ENCODE data around the gene THADA. TPM values are rescaled to one million over a fixed set of nuclear protein-coding genes. Genes with fewer than 3 reads are reported as not detected.

THADA gene
- total RNA-seq, 1 donor from 2014 or later, result 50.6 TPM

- H3K9ac ChIP-seq (ENCODE audit: low read depth in 1 of 3, low read length in 3 of 3), result no peak overlapping the region
- no peaks in the 10 kb centered on the region for H3K36me3 ChIP-seq (ENCODE audit: control insufficient read depth in 3 of 3, insufficient read depth in 3 of 3, low read length in 3 of 3)
- H3K27ac ChIP-seq (ENCODE audit: low read depth, low read length), result no peak overlapping the region
- no peaks in the 10 kb centered on the region for H3K9me3 ChIP-seq (ENCODE audit: control insufficient read depth in 3 of 3, low read length in 3 of 3)
- H3K4me3 ChIP-seq (ENCODE audit: low read length in 3 of 3), result no peak overlapping the region
- no peaks in the 10 kb centered on the region for H3K27me3 ChIP-seq (ENCODE audit: control insufficient read depth in 3 of 3, insufficient read depth in 3 of 3, low read length in 3 of 3)
- peaks cover 22 to 29% (median 28%) of the 10 kb centered on the region in 3 donors for H3K4me1 ChIP-seq (ENCODE audit: control insufficient read depth in 3 of 3, insufficient read depth in 3 of 3, low read length in 3 of 3)
Measured at GRCh38 chr2:43410055-43410604, 185.7 kb downstream of the THADA start.

- no peak overlapping the region for H3K27ac ChIP-seq (ENCODE audit: low read depth, low read length)
- no peaks in the 10 kb centered on the region for H3K36me3 ChIP-seq (ENCODE audit: control insufficient read depth in 3 of 3, insufficient read depth in 3 of 3, low read length in 3 of 3)
- H3K9me3 ChIP-seq (ENCODE audit: control insufficient read depth in 3 of 3, low read length in 3 of 3), result no peaks in the 10 kb centered on the region
- H3K9ac ChIP-seq (ENCODE audit: low read depth in 1 of 3, low read length in 3 of 3), result no peak overlapping the region
- no peaks in the 10 kb centered on the region for H3K27me3 ChIP-seq (ENCODE audit: control insufficient read depth in 3 of 3, insufficient read depth in 3 of 3, low read length in 3 of 3)
- peaks cover 20 to 23% (median 21%) of the 10 kb centered on the region in 3 donors for H3K4me1 ChIP-seq (ENCODE audit: control insufficient read depth in 3 of 3, insufficient read depth in 3 of 3, low read length in 3 of 3)
- no peak overlapping the region for H3K4me3 ChIP-seq (ENCODE audit: low read length in 3 of 3)
Measured at GRCh38 chr2:43408407-43409160, 187.3 kb downstream of the THADA start.

GRCh38 chr2:43407935-43408334 is 187.9 kb downstream of the THADA start:
- no peaks in the 10 kb centered on the region for H3K27me3 ChIP-seq (ENCODE audit: control insufficient read depth in 3 of 3, insufficient read depth in 3 of 3, low read length in 3 of 3)
- no peak overlapping the region for H3K9ac ChIP-seq (ENCODE audit: low read depth in 1 of 3, low read length in 3 of 3)
- no peak overlapping the region for H3K27ac ChIP-seq (ENCODE audit: low read depth, low read length)
- H3K4me3 ChIP-seq (ENCODE audit: low read length in 3 of 3), result no peak overlapping the region
- H3K36me3 ChIP-seq (ENCODE audit: control insufficient read depth in 3 of 3, insufficient read depth in 3 of 3, low read length in 3 of 3), result no peaks in the 10 kb centered on the region
- peaks cover 17 to 23% (median 20%) of the 10 kb centered on the region in 3 donors for H3K4me1 ChIP-seq (ENCODE audit: control insufficient read depth in 3 of 3, insufficient read depth in 3 of 3, low read length in 3 of 3)
- no peaks in the 10 kb centered on the region for H3K9me3 ChIP-seq (ENCODE audit: control insufficient read depth in 3 of 3, low read length in 3 of 3)

- Histone ChIP-seq H3K27ac (ENCODE audit: low read depth, low read length) (no peak overlapping the region), H3K9ac (ENCODE audit: low read depth in 1 of 3, low read length in 3 of 3) (no peak overlapping the region), H3K36me3 (ENCODE audit: control insufficient read depth in 3 of 3, insufficient read depth in 3 of 3, low read length in 3 of 3) (no peaks in the 10 kb centered on the region), H3K27me3 (ENCODE audit: control insufficient read depth in 3 of 3, insufficient read depth in 3 of 3, low read length in 3 of 3) (no peaks in the 10 kb centered on the region), H3K4me1 (ENCODE audit: control insufficient read depth in 3 of 3, insufficient read depth in 3 of 3, low read length in 3 of 3) (peaks cover 15 to 18% (median 18%) of the 10 kb centered on the region in 3 donors), H3K9me3 (ENCODE audit: control insufficient read depth in 3 of 3, low read length in 3 of 3) (no peaks in the 10 kb centered on the region), H3K4me3 (ENCODE audit: low read length in 3 of 3) (no peak overlapping the region)
Measured at GRCh38 chr2:43406651-43407279, 189.1 kb downstream of the THADA start.

- Histone ChIP-seq H3K9ac (ENCODE audit: low read depth in 1 of 3, low read length in 3 of 3) (no peak overlapping the region), H3K27ac (ENCODE audit: low read depth, low read length) (no peak overlapping the region)
Measured at GRCh38 chr2:43405829-43406228, 190.0 kb downstream of the THADA start.

GRCh38 chr2:43402452-43402937 is 193.3 kb downstream of the THADA start:
- Histone ChIP-seq H3K9ac (ENCODE audit: low read depth in 1 of 3, low read length in 3 of 3) (no peak overlapping the region), H3K4me3 (ENCODE audit: low read length in 3 of 3) (no peak overlapping the region), H3K4me1 (ENCODE audit: control insufficient read depth in 3 of 3, insufficient read depth in 3 of 3, low read length in 3 of 3) (peaks cover 21 to 30% (median 26%) of the 10 kb centered on the region in 3 donors), H3K27ac (ENCODE audit: low read depth, low read length) (no peak overlapping the region), H3K36me3 (ENCODE audit: control insufficient read depth in 3 of 3, insufficient read depth in 3 of 3, low read length in 3 of 3) (peaks cover 0 to under 1% (median 0%) of the 10 kb centered on the region in 3 donors), H3K9me3 (ENCODE audit: control insufficient read depth in 3 of 3, low read length in 3 of 3) (no peaks in the 10 kb centered on the region), H3K27me3 (ENCODE audit: control insufficient read depth in 3 of 3, insufficient read depth in 3 of 3, low read length in 3 of 3) (no peaks in the 10 kb centered on the region)

More at GRCh38 chr2:43405829-43406228, 190.0 kb downstream of the THADA start:
- Histone ChIP-seq H3K4me3 (ENCODE audit: low read length in 3 of 3) (no peak overlapping the region), H3K27me3 (ENCODE audit: control insufficient read depth in 3 of 3, insufficient read depth in 3 of 3, low read length in 3 of 3) (no peaks in the 10 kb centered on the region), H3K4me1 (ENCODE audit: control insufficient read depth in 3 of 3, insufficient read depth in 3 of 3, low read length in 3 of 3) (peaks cover 14 to 18% (median 15%) of the 10 kb centered on the region in 3 donors), H3K36me3 (ENCODE audit: control insufficient read depth in 3 of 3, insufficient read depth in 3 of 3, low read length in 3 of 3) (no peaks in the 10 kb centered on the region), H3K9me3 (ENCODE audit: control insufficient read depth in 3 of 3, low read length in 3 of 3) (no peaks in the 10 kb centered on the region)

- H3K9me3 ChIP-seq (ENCODE audit: control insufficient read depth in 3 of 3, low read length in 3 of 3), result no peaks in the 10 kb centered on the region
- H3K9ac ChIP-seq (ENCODE audit: low read depth in 1 of 3, low read length in 3 of 3), result no peak overlapping the region
- no peaks in the 10 kb centered on the region for H3K27me3 ChIP-seq (ENCODE audit: control insufficient read depth in 3 of 3, insufficient read depth in 3 of 3, low read length in 3 of 3)
- peaks cover 21 to 29% (median 25%) of the 10 kb centered on the region in 3 donors for H3K4me1 ChIP-seq (ENCODE audit: control insufficient read depth in 3 of 3, insufficient read depth in 3 of 3, low read length in 3 of 3)
- no peak overlapping the region for H3K4me3 ChIP-seq (ENCODE audit: low read length in 3 of 3)
- H3K36me3 ChIP-seq (ENCODE audit: control insufficient read depth in 3 of 3, insufficient read depth in 3 of 3, low read length in 3 of 3), result peaks cover 0 to 2% (median 0%) of the 10 kb centered on the region in 3 donors
- no peak overlapping the region for H3K27ac ChIP-seq (ENCODE audit: low read depth, low read length)
Measured at GRCh38 chr2:43402002-43402401, 193.8 kb downstream of the THADA start.

DNA sequence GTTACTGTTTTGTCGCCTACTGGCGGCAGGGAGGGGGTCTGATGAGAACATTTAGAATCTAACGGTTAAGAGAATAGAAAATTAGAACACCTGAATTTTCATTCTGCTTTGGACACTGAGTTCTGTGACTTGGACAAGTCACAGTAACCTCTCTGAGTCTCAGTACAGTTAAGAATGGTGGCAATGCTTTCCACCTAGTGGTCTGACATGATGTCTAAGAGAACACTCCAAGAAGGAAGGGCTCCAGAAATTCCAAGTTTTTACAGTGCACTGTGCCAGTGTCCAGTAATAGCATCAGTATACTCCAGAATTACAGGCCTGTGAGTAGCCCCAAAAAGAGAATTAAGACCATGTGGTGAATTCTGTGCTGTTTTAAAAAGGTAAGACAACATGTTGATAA is 195.3 kb downstream of the THADA start:
- H3K36me3 ChIP-seq (ENCODE audit: control insufficient read depth in 3 of 3, insufficient read depth in 3 of 3, low read length in 3 of 3), result peaks cover 0 to 2% (median 0%) of the 10 kb centered on the region in 3 donors
- H3K27ac ChIP-seq (ENCODE audit: low read depth, low read length), result no peak overlapping the region

DNA sequence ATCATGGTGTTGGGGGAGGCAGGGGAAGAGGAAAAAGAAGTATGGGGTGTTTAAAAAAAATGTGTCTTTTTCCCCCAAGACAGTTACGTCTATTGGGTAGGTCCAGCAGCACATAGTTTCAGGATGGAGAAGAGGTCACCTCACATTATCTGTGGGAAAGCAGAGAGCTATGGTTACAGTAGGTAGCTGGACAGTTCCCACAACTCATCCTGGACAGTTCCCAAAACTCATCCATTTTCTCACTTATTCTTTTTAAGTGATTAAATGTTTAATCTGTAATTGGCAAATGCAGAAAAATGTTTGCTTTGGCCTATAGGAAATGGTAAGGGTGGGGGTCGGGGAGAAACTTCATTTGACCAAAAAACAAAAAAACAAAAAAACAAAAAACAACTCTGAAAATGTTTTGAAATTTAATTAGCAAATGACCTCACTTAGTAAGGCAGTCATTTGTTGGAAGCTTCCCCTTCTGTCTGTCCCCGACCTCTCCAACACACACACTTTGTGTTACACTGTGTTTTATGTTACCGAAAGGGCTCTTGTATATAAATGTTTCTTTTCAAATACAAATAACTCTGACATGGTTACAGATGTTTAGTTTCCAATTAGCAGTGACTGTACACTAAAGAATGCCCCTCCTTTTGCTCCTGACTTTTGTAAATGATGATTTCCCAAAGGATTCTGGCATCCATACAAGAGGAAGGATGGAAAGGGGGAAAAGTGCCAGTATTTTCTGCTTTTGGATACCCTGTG is 196.1 kb downstream of the THADA start:
- Histone ChIP-seq H3K27ac (ENCODE audit: low read depth, low read length) (peak overlapping the region; percentile 43), H3K27me3 (ENCODE audit: control insufficient read depth in 3 of 3, insufficient read depth in 3 of 3, low read length in 3 of 3) (no peaks in the 10 kb centered on the region), H3K4me3 (ENCODE audit: low read length in 3 of 3) (no peak overlapping the region), H3K4me1 (ENCODE audit: control insufficient read depth in 3 of 3, insufficient read depth in 3 of 3, low read length in 3 of 3) (peaks cover 7 to 15% (median 14%) of the 10 kb centered on the region in 3 donors), H3K9me3 (ENCODE audit: control insufficient read depth in 3 of 3, low read length in 3 of 3) (no peaks in the 10 kb centered on the region), H3K36me3 (ENCODE audit: control insufficient read depth in 3 of 3, insufficient read depth in 3 of 3, low read length in 3 of 3) (peaks cover 0 to 2% (median 0%) of the 10 kb centered on the region in 3 donors), H3K9ac (ENCODE audit: low read depth in 1 of 3, low read length in 3 of 3) (no peak overlapping the region)

More for the DNA sequence above, 195.3 kb downstream of the THADA start:
- no peak overlapping the region for H3K9ac ChIP-seq (ENCODE audit: low read depth in 1 of 3, low read length in 3 of 3)
- no peak overlapping the region for H3K4me3 ChIP-seq (ENCODE audit: low read length in 3 of 3)
- peaks cover 8 to 16% (median 15%) of the 10 kb centered on the region in 3 donors for H3K4me1 ChIP-seq (ENCODE audit: control insufficient read depth in 3 of 3, insufficient read depth in 3 of 3, low read length in 3 of 3)
- H3K27me3 ChIP-seq (ENCODE audit: control insufficient read depth in 3 of 3, insufficient read depth in 3 of 3, low read length in 3 of 3), result no peaks in the 10 kb centered on the region
- H3K9me3 ChIP-seq (ENCODE audit: control insufficient read depth in 3 of 3, low read length in 3 of 3), result no peaks in the 10 kb centered on the region

Data from skeletal muscle tissue (tissue), 4 donors.